Effector CD8-positive, alpha-beta T cell (primary cell): Measurements from ENCODE around the gene C1orf21.

ENCODE experiments used
- DNase-seq: peaks from one replicate; lab custom pipeline; 2025; lab: John Stamatoyannopoulos, UW

C1orf21 gene

DNA sequence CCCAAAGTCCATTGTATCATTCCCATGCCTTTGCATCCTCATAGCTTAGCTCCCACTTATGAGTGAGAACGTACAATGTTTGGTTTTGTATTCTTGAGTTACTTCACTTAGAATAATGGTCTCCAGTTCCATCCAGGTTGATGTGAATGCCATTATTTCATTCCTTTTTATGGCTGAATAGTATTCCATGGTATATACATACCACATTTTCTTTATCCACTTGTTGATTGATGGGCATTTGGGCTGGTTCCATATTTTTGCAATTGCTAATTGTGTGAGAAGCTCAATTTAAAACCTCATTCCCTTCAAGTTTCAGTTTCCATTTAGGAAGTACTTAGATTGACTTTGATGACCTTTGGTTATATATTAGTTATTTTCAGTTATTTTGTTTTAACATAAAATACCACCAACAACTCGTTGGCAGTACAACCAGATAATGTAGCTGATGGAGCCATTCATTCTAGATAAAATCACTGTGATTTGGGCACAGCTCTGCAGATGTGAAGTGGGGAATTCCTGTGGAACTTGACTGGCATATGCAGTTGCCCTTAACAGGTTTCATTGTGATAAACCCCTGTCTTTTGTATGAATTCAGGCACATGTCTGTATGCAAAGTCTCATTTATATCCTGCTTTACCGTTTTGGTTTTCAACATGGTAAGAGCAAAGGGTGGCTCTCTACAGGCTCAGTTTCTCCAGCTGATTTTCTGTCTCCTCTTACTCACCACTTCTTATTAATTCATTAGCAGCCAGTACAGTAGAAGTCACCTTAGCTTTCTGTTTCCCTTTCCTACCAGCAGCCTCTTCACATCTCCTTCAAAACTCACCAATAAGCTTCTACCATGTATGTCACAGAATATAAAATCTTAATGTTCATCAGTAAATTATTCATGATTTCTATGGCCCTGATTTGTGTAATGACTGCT, 170.9 kb downstream of the C1orf21 start:
- DNase-seq, result no peak

DNA sequence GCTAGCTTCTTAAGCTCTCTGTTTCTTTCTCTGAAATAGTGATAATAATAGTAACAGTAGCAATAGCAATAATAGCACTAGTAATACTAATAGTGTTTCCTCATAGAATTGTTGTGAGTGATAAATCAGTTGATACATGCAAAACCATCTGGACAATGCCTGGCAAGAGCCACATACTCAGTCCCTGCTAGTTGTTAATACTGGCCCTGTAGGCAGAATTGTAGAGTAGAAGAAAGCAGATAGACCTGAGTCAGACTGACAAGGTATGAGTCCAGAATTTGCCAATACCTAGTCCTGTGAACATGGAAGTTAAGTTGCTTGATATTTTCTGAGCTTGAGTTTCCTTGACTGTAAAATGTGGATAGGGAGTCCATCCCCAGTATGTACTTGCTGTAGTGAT, 171.9 kb downstream of the C1orf21 start:
- DNase-seq, result no peak

- no peak for DNase-seq
Measured at GRCh38 chr1:184559117-184559713, 172.4 kb downstream of the C1orf21 start.

GRCh38 chr1:184562806-184563205, 176.0 kb downstream of the C1orf21 start:
- no peak for DNase-seq

- no peak for DNase-seq
Measured at GRCh38 chr1:184563308-184563707, 176.5 kb downstream of the C1orf21 start.

GRCh38 chr1:184567009-184567408, 180.2 kb downstream of the C1orf21 start:
- no peak for DNase-seq

DNA sequence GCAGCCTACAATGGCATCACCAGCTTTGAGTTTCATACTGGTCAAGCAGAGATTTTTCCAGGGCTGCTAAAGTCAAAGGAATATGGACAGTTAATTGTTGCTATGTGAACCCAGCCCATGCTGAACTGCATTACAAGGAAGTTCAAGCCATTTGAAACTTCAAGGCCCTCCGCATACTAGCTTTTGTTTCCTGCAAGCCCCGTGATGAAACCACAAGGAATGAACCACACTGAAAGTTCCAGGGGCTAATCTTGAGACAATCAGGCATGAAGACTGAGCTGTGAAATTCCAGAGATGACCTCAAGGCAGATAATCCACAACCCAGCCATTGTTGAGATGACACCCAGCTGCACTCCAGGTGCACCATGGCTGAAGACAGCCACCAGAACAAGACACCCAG, 180.8 kb downstream of the C1orf21 start:
- DNase-seq, result no peak

DNA sequence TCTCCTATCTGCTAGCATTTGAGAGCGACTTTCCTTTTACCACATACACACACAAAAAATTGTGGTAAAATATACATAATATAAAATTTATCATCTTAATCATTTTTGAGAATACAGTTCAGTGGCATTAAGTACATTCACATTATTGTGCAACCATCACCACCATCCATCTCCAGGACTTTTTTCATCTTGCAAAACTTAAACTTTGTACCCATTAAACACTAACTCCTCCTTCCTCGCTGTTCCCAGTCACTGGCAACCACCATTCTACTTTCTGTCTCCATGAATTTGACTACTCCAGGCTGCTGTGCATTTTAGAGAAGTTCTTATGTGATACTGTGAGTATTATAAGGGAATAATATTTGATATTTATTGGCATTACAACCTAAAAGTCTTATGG, 181.3 kb downstream of the C1orf21 start:
- no peak for DNase-seq

DNA sequence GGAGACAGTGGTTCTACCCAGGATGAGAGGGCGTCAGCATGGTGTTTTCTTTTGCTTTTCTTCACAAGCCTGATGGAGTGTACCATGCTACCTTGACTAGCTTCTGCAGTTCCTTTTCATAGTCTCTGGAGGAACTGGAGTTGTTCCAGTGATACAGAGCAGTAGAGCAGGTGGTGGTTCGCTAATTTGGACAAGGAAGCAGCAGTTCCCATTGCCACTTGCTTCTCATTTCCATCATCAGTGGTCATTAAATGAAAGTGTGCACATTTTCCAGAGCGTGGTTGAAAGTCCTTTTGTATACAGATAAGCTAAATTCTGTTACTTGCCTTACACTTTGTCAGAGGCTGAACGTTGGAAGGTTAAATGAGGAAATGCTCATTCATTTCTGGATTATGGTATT, 182.3 kb downstream of the C1orf21 start:
- DNase-seq, result no peak

GRCh38 chr1:184574588-184574987, 187.8 kb downstream of the C1orf21 start:
- no peak for DNase-seq

DNA sequence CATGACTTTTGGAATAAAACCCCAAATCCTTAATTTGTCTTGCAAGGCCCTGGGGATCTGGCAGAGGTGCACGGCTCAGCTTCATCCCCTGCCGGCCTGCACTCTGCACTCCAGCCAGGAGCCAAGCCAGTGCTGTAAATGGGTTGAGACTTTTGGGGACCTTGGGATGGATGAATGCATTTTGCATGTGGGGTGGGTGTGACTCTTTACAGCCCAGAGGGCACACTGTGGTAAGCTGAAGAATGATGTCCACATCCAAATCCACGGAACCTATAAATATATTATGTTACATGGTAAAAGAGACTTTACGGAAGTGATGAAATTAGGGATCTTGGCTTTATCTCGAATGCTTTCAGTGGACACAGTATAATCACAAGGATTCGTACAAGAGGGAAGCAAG, 190.0 kb downstream of the C1orf21 start:
- no peak for DNase-seq

DNA sequence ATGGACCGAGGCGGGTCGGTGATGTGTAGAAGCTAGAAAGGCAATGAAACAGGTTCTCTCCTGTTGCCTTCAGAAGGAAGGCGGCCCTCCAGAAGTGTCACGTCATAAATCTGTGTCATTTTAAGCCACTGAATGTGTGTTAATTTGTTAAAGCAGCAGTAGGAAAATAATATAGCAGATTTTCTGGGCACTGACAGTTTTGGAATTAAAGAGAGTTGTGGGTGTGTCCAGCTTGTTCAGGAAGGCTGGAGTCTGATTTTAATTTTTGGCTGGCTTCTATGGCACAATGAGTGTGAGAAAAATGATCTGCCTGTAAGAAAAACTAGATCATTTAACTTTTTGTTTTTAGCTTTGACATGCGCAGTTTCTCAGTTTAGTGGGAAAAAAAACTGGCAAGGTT, 190.5 kb downstream of the C1orf21 start:
- no peak for DNase-seq

GRCh38 chr1:184582411-184582810, 195.6 kb downstream of the C1orf21 start:
- DNase-seq, result no peak

- DNase-seq, result no peak
Measured at GRCh38 chr1:184583849-184584248, 197.0 kb downstream of the C1orf21 start.

DNA sequence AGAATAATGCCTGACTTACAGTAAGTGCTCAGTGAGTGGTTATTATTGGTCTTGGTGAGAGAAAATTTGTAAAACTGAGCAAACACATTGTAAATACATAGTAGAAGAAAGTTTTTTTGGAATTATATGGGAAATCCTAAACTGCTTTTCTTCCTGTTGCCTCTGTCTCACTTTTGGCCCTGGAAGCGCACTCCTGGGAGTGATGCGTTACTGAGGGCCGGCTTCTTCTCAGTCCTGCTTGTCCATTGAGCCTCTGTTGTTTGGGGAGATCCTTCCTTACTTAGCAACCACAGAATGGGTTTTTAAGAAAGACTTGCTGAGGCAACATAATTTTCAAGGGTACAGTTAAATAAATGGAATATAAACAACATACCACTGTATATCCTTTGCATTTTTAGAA, 201.9 kb downstream of the C1orf21 start:
- DNase-seq, result no peak

DNA sequence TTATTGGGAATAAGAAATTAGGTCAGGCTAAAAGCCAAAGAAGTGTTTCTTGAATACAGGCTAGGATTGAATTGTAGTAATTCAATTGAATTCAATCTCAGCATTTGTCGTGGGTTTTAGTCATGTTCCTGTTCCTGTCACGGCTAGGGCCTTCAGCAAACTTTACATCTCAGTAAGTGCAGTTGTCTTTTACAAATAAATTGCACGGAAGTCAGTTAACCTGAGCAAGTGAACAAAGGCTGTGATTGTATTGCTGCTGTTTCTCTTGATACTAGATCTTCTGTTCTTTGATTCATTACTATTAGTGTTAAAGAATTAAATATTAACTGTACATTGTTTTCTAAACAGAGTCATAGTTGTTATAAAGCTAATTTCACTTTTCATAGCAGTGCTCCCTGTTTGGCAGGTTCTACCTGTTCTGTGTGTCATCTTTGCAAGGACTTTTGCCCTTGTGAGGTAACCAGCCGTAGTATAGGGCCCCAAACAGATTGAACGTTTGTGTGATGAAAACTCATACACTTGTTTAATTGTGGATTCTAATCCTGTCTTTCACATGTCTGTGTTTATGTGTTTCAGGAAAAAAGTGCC, 203.4 kb downstream of the C1orf21 start:
- DNase-seq, result no peak

DNA sequence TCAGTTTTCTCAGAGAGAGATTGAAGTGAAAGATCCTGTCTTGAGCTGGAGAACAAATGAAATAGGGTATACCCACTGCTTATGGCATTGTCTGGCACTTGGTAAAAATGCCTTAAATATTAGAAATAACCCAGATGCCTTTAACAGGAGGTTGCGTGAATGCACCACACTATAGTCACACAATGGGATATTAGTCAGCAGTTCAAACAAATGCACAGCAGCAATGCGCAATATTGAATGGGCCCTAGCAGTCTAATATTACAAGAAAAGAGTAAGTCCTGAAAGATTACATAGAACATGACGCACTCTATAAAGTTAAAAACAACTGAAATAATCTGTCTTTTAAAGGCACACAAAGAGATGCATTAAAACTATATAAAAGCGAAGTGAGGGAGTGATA, 206.8 kb downstream of the C1orf21 start:
- no peak for DNase-seq

- no peak for DNase-seq
Measured at GRCh38 chr1:184595596-184595995, 208.8 kb downstream of the C1orf21 start.

DNA sequence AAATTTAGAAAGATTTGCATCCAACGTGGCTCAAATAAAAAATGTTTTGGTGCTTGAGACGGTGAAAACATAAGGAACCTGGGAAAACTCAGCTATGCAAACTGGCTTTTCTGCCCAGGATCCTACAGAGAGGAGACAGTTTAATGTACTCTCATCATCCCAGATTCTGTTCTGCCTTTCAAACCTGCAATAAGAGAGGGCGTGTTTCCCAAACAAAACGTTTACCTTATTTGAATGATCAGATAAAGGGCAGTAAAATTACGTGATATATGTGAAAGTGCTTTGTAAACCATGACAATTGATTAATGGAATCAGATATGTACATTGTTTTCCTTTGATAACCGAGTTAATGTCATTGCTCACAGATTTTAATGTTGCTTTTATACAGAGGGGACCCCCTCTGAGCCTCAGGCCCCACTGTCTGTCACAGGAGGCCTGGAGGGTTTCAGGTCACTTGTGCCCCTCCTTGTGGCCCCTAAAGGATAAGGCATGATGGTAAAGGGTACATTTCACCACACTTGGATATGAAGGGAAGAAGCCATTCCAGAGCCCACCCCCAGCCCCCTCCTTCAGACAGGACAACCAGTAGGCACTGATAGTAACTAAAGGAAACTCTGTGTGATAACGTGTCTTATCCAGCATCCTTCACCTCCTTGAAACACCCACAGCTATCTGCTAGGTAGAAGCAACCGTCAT, 210.3 kb downstream of the C1orf21 start:
- no peak for DNase-seq

- DNase-seq, result no peak
Measured at GRCh38 chr1:184597650-184598357, 211.0 kb downstream of the C1orf21 start.

DNA sequence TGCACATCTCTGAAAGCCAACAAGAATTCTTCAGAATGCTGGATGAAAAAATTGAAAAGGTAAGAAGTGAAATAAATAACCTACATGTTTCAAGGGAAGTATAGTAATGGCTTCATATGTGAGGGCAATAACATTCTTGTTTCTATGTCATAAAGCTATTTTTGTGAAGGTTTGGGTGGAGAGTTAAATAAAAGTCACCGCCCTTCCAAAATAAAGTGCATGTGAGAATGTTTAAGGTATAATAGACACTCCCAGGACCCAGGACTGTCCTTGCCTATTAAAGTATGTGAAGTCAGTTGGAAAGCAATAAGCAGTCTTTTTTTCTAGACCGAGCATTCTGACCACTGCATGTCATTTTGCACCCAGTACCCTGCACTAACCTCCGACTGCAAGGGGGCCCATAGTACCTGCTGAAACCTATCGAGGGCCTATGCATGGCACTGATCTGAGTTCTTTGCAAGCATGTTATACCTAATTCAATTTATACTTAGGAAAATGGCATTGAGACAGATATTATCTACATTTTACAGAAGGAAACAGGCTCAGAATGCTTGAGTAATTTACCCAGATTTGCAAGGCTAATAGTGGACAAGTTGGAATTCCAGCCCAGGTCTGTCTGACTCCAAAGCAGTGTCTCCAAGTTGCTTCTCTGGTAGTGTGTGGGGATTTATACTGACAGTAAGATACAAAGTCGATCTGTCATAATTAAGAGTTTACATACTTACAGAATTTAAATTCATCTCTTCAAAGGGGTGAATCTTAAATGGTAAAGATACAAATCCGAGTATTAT, 211.8 kb downstream of the C1orf21 start:
- no peak for DNase-seq
